Astrocyte (in vitro differentiated cells and primary cell): ENCODE measurements around the gene PTPRM. TPM values are rescaled to one million over a fixed set of nuclear protein-coding genes. Genes with fewer than 3 reads are reported as not detected.

Experiments used
- DNase-seq: peaks from one replicate; pipeline ENCODE4 v3.0.0-alpha.2; 2010; ENCODE audit warnings: low read depth
- FAIRE-seq: peaks from 2 replicates; lab custom pipeline; 2011; peaks lifted over from hg19 to GRCh38; lab: Jason Lieb, UNC
- H2AFZ ChIP-seq: 2 replicates; pipeline ENCODE4 v1.6.0; 2012; ENCODE audit warnings: low read depth, low read length, inconsistent platforms
- H3K27ac ChIP-seq: 2 replicates; pipeline ENCODE4 v1.5.1; 2011; ENCODE audit warnings: low read depth, low read length, inconsistent platforms
- H3K27me3 ChIP-seq: 2 replicates; pipeline ENCODE4 v1.6.0; 2011; ENCODE audit warnings: low read length, inconsistent platforms; ENCODE audit not compliant: insufficient read depth
- H3K36me3 ChIP-seq: 2 replicates; pipeline ENCODE4 v1.5.1; 2011; ENCODE audit warnings: low read length, inconsistent platforms; ENCODE audit not compliant: insufficient read depth
- H3K4me1 ChIP-seq: 2 replicates; pipeline ENCODE4 v1.5.1; 2011; ENCODE audit warnings: low read length, inconsistent platforms; ENCODE audit not compliant: insufficient read depth
- H3K4me2 ChIP-seq: 2 replicates; pipeline ENCODE4 v1.6.0; 2012; ENCODE audit warnings: low read length, inconsistent platforms
- H3K4me3 ChIP-seq: 2 replicates; pipeline ENCODE4 v1.5.1; 2011; ENCODE audit warnings: low read depth, mild to moderate bottlenecking, low read length, inconsistent platforms; ENCODE audit not compliant: insufficient read depth
- H3K79me2 ChIP-seq: 2 replicates; pipeline ENCODE4 v1.6.0; 2012; ENCODE audit warnings: mild to moderate bottlenecking, low read length, inconsistent platforms; ENCODE audit not compliant: insufficient read depth
- H3K9ac ChIP-seq: 2 replicates; pipeline ENCODE4 v1.6.0; 2012; ENCODE audit warnings: mild to moderate bottlenecking, low read length, inconsistent platforms
- H3K9me3 ChIP-seq: 2 replicates; pipeline ENCODE4 v1.5.1; 2012; ENCODE audit warnings: low read depth, mild to moderate bottlenecking, low read length, inconsistent platforms; ENCODE audit not compliant: insufficient read depth
- H4K20me1 ChIP-seq: 2 replicates; pipeline ENCODE4 v1.6.0; 2012; ENCODE audit warnings: low read length, inconsistent platforms; ENCODE audit not compliant: insufficient read depth
- H3K27ac Mint-ChIP-seq: one replicate; pipeline ENCODE4 v1.8.0; 2021; ENCODE audit warnings: mild to moderate bottlenecking, mixed read lengths; ENCODE audit not compliant: unreplicated experiment
- H3K27me3 Mint-ChIP-seq: one replicate; pipeline ENCODE4 v1.8.0; 2021; ENCODE audit warnings: low read depth, mixed read lengths; ENCODE audit not compliant: unreplicated experiment
- H3K36me3 Mint-ChIP-seq: one replicate; pipeline ENCODE4 v1.8.0; 2021; ENCODE audit warnings: low read depth, mixed read lengths; ENCODE audit not compliant: unreplicated experiment
- H3K4me1 Mint-ChIP-seq: one replicate; pipeline ENCODE4 v1.8.0; 2021; ENCODE audit warnings: low read depth, mixed read lengths; ENCODE audit not compliant: unreplicated experiment
- H3K4me3 Mint-ChIP-seq: one replicate; pipeline ENCODE4 v1.8.0; 2021; ENCODE audit warnings: mild to moderate bottlenecking, moderate library complexity, mixed read lengths; ENCODE audit not compliant: unreplicated experiment
- H3K9me3 Mint-ChIP-seq: one replicate; pipeline ENCODE4 v1.8.0; 2021; ENCODE audit warnings: mild to moderate bottlenecking, mixed read lengths; ENCODE audit not compliant: unreplicated experiment
- CTCF ChIP-seq: IDR thresholded peaks from 2 replicates; pipeline ENCODE4 v1.5.1; 2011; ENCODE audit warnings: low read depth, mild to moderate bottlenecking, inconsistent platforms, low read length, moderate library complexity; ENCODE audit not compliant: insufficient read depth
- EZH2 ChIP-seq: IDR thresholded peaks from 2 replicates; pipeline ENCODE4 v1.6.1; 2012; ENCODE audit warnings: mild to moderate bottlenecking, low read length, inconsistent platforms; ENCODE audit not compliant: insufficient read depth
- total RNA-seq: library from RNA; stranded (reverse); gene quantifications from 2 replicates; pipeline ENCODE4 v1.2.1, GENCODE V29; 2021

PTPRM gene
- total RNA-seq, 1 donor from 2014 or later: 59.6 TPM

DNA sequence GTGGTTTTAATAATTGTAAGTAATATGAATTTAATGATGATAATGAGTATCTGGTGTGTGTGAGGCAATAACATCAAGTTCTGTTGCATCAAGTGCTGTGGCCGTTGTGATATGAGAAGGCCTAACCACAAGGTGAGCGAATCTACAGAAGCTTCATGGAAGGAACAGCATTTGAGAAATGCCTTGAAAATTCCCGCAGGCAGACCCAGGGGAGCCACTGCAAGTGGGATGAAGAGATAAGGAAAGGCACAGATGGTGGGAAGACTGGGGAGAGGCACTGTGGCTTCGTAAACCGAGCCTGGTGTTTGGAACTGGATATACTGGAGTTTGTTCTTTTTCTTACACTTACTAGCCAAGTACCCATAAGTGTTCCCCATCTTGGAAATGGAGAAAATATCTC is 357.5 kb downstream of the PTPRM start:
- DNase-seq (no peak), FAIRE-seq (no peak)
- H3K4me3 Mint-ChIP-seq: no peak overlapping the region
- Histone ChIP-seq H4K20me1 (peaks cover 5% of the 10 kb centered on the region), H3K36me3 (no peaks in the 10 kb centered on the region), H3K79me2 (no peaks in the 10 kb centered on the region), H3K27ac (no peak overlapping the region), H3K4me1 (peaks cover 23% of the 10 kb centered on the region), H3K27me3 (no peaks in the 10 kb centered on the region), H2AFZ (no peak overlapping the region), H3K4me3 (no peak overlapping the region), H3K9me3 (no peaks in the 10 kb centered on the region), H3K4me2 (no peak overlapping the region), H3K9ac (no peak overlapping the region)
- peak overlapping the region; percentile 1 for H3K27ac Mint-ChIP-seq
- no peaks in the 10 kb centered on the region for H3K9me3 Mint-ChIP-seq
- H3K36me3 Mint-ChIP-seq: peaks cover 4% of the 10 kb centered on the region
- H3K27me3 Mint-ChIP-seq: no peaks in the 10 kb centered on the region
- TF ChIP-seq CTCF (no peak), EZH2 (no peak)
- peaks cover 25% of the 10 kb centered on the region for H3K4me1 Mint-ChIP-seq

DNA sequence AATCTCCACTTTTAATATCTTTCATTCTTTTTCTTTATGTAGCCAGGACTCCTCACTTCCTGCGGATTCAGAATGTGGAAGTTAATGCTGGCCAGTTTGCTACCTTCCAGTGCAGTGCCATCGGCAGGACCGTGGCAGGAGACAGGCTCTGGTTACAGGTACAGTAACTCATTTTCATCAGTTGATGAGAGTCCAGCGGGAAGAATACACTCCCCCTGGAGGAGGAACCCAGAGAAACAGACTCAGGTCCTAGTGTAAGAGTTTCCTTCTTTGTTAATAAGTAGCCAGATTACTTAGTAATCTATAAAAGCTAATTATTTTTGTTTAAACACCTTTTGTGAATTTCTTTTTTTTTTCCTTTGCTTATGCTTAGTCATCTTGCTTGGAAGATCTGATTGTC is 359.4 kb downstream of the PTPRM start:
- Histone ChIP-seq H2AFZ (no peak overlapping the region), H4K20me1 (peaks cover 5% of the 10 kb centered on the region), H3K9me3 (no peaks in the 10 kb centered on the region), H3K27ac (no peak overlapping the region), H3K4me2 (no peak overlapping the region), H3K27me3 (no peaks in the 10 kb centered on the region), H3K4me1 (peaks cover 21% of the 10 kb centered on the region), H3K79me2 (no peaks in the 10 kb centered on the region), H3K9ac (no peak overlapping the region), H3K36me3 (no peaks in the 10 kb centered on the region), H3K4me3 (no peak overlapping the region)
- H3K27ac Mint-ChIP-seq: peak overlapping the region; percentile 2
- H3K27me3 Mint-ChIP-seq: no peaks in the 10 kb centered on the region
- FAIRE-seq: no peak
- DNase-seq: no peak
- no peak overlapping the region for H3K4me3 Mint-ChIP-seq
- peaks cover 25% of the 10 kb centered on the region for H3K4me1 Mint-ChIP-seq
- peaks cover 6% of the 10 kb centered on the region for H3K36me3 Mint-ChIP-seq
- TF ChIP-seq CTCF: no peak
- no peak for TF ChIP-seq EZH2
- H3K9me3 Mint-ChIP-seq: no peaks in the 10 kb centered on the region

- H2AFZ ChIP-seq: no peak overlapping the region
- Mint-ChIP-seq H3K9me3 (no peaks in the 10 kb centered on the region), H3K36me3 (peaks cover 6% of the 10 kb centered on the region), H3K27ac (no peak overlapping the region), H3K4me3 (no peak overlapping the region), H3K4me1 (peaks cover 29% of the 10 kb centered on the region), H3K27me3 (no peaks in the 10 kb centered on the region)
- FAIRE-seq: no peak
- H3K27me3 ChIP-seq: no peaks in the 10 kb centered on the region
- no peak overlapping the region for H3K4me2 ChIP-seq
- no peak overlapping the region for H3K4me3 ChIP-seq
- H3K9me3 ChIP-seq: no peaks in the 10 kb centered on the region
- H4K20me1 ChIP-seq: peaks cover 5% of the 10 kb centered on the region
- TF ChIP-seq EZH2 (no peak), CTCF (no peak)
- H3K4me1 ChIP-seq: peaks cover 15% of the 10 kb centered on the region
- H3K27ac ChIP-seq: no peak overlapping the region
- H3K36me3 ChIP-seq: no peaks in the 10 kb centered on the region
- H3K79me2 ChIP-seq: no peaks in the 10 kb centered on the region
- H3K9ac ChIP-seq: no peak overlapping the region
- peak; percentile 54 for DNase-seq
Measured at GRCh38 chr18:7927119-7927518, 360.0 kb downstream of the PTPRM start.
